Endodermal cell (in vitro differentiated cells): Measurements from ENCODE around the gene ROR2. TPM values are rescaled to one million over a fixed set of nuclear protein-coding genes. Genes with fewer than 3 reads are reported as not detected.
A peak's percentile ranks its signal among the peaks of the same experiment; 100 is the strongest.

Experiments used
- DNase-seq: peaks from one replicate; pipeline ENCODE4 v3.0.0-alpha.2; 2017
- H3K27ac ChIP-seq: 2 replicates; pipeline ENCODE4 v1.5.1; 2013; ENCODE audit warnings: mild to moderate bottlenecking, low read depth, low read length, moderate library complexity
- H3K27me3 ChIP-seq: 2 replicates; pipeline ENCODE4 v1.6.1; 2013; ENCODE audit warnings: mild to moderate bottlenecking, low read length, moderate library complexity; ENCODE audit not compliant: insufficient read depth, control insufficient read depth, poor library complexity, severe bottlenecking
- H3K36me3 ChIP-seq: 2 replicates; pipeline ENCODE4 v1.7.0; 2013; ENCODE audit warnings: mild to moderate bottlenecking, low read length, moderate library complexity; ENCODE audit not compliant: control insufficient read depth, insufficient read depth
- H3K4me1 ChIP-seq: one replicate; pipeline ENCODE4 v1.7.0; 2013; ENCODE audit warnings: low read length; ENCODE audit not compliant: control insufficient read depth, insufficient read depth
- H3K4me3 ChIP-seq: 2 replicates; pipeline ENCODE4 v1.5.1; 2013; ENCODE audit warnings: mild to moderate bottlenecking, low read length, moderate library complexity
- H3K9ac ChIP-seq: 2 replicates; pipeline ENCODE4 v1.6.1; 2013; ENCODE audit warnings: mild to moderate bottlenecking, low read length, moderate library complexity; ENCODE audit not compliant: poor library complexity, severe bottlenecking; ENCODE audit errors: extremely low read depth
- H3K9me3 ChIP-seq: 2 replicates; pipeline ENCODE4 v1.6.1; 2013; ENCODE audit warnings: mild to moderate bottlenecking, low read length, moderate library complexity; ENCODE audit not compliant: control insufficient read depth
- H3K27ac Mint-ChIP-seq: 2 replicates; pipeline ENCODE4 v1.8.0; 2020; ENCODE audit warnings: mixed read lengths
- H3K27me3 Mint-ChIP-seq: 2 replicates; pipeline ENCODE4 v1.8.0; 2021; ENCODE audit warnings: mild to moderate bottlenecking, mixed read lengths; ENCODE audit not compliant: insufficient read depth
- H3K36me3 Mint-ChIP-seq: 2 replicates; pipeline ENCODE4 v1.8.0; 2020; ENCODE audit warnings: low read depth, mixed read lengths
- H3K4me1 Mint-ChIP-seq: 2 replicates; pipeline ENCODE4 v1.8.0; 2020; ENCODE audit warnings: mixed read lengths
- H3K4me3 Mint-ChIP-seq: 2 replicates; pipeline ENCODE4 v1.8.0; 2020; ENCODE audit warnings: mild to moderate bottlenecking, moderate library complexity, mixed read lengths
- H3K9me3 Mint-ChIP-seq: 2 replicates; pipeline ENCODE4 v1.8.0; 2020; ENCODE audit warnings: mild to moderate bottlenecking, mixed read lengths
- WGBS, 2 experiments: methylation state at CpG; one replicate each; pipeline versions ENCODE4 v1.1.5 to v1.1.7; 2013; ENCODE audit warnings: missing lambda C conversion rate in 2 of 2, mixed read lengths in 1 of 2; ENCODE audit not compliant: insufficient coverage in 1 of 2, insufficient read length in 1 of 2; 5-methylcytosine and 5-hydroxymethylcytosine counted together
- total RNA-seq, 2 donors: library from RNA; stranded (reverse); fragmentation: NEBNext Ultra II Directional in 1 of 2; extraction: Animal tissue kit (Norgen Biotek cat#: 25700) in 1 of 2; gene quantifications; 2 replicates in 1 of 2; 3 replicates in 1 of 2; pipeline ENCODE4 v1.2.1, GENCODE V29; 2021
- TF ChIP-seq, protein P1 (sequence below): fragments of 200-600 bp; sonication (generic); conservative IDR thresholded peaks from 2 replicates; pipeline ENCODE4 v1.5.0; 2021; ENCODE audit warnings: antibody characterized with exemption, mild to moderate bottlenecking

ROR2 gene
- total RNA-seq, 2 donors from 2014 or later: 104 to 160 TPM

DNA sequence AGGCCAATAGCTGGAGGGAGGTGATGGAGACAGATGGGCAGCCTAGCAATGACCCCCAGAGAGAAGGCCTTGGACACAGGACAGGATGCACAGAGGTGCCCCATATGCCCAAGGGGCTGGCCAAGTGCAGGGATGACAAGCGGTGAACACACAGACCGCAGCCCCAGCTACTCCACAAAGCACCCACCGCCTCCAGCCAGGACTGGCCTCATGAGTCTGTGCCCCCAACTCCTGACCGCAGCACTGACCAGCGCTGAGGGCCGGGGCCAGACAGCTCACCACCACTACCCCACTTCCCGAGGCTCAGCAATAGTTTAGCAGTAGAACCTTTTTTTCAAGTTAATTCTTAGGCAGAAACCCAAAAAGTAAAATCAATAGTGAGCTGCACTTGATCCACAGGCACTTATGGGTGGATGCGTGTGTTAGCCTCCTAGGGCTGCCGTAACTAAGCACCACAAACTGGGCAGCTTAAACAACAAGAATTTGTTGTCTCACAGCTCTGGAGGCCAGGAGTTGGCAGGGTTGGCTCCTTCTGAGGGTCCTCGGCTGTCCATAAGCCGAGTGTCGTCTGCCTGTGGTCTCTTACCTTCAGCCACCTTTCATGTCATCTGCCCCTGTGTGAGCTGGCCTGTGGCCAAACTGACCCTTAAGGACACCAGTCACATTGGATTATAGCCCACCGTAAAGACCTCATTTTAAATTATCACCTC is 14.1 kb downstream of the ROR2 start:
- H3K4me3 Mint-ChIP-seq: peak overlapping the region; percentile 12
- peaks cover 28% of the 10 kb centered on the region for H3K9me3 Mint-ChIP-seq
- Histone ChIP-seq H3K27ac (peak overlapping the region; percentile 77), H3K27me3 (no peaks in the 10 kb centered on the region), H3K9ac (no peak overlapping the region), H3K9me3 (peaks cover 31% of the 10 kb centered on the region), H3K36me3 (peaks cover 73% of the 10 kb centered on the region), H3K4me3 (peak overlapping the region; percentile 1), H3K4me1 (peaks cover 29% of the 10 kb centered on the region)
- TF ChIP-seq, protein P1, sequence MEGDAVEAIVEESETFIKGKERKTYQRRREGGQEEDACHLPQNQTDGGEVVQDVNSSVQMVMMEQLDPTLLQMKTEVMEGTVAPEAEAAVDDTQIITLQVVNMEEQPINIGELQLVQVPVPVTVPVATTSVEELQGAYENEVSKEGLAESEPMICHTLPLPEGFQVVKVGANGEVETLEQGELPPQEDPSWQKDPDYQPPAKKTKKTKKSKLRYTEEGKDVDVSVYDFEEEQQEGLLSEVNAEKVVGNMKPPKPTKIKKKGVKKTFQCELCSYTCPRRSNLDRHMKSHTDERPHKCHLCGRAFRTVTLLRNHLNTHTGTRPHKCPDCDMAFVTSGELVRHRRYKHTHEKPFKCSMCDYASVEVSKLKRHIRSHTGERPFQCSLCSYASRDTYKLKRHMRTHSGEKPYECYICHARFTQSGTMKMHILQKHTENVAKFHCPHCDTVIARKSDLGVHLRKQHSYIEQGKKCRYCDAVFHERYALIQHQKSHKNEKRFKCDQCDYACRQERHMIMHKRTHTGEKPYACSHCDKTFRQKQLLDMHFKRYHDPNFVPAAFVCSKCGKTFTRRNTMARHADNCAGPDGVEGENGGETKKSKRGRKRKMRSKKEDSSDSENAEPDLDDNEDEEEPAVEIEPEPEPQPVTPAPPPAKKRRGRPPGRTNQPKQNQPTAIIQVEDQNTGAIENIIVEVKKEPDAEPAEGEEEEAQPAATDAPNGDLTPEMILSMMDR: no peak
- H3K4me1 Mint-ChIP-seq: peaks cover 48% of the 10 kb centered on the region
- peak; percentile 56 for DNase-seq
- peak overlapping the region; percentile 82 for H3K27ac Mint-ChIP-seq
- WGBS, 2 experiments: 93 to 95% methylated on average over 12 to 13 of the region's 13 CpGs
- H3K36me3 Mint-ChIP-seq: peaks cover 69% of the 10 kb centered on the region
- H3K27me3 Mint-ChIP-seq: no peaks in the 10 kb centered on the region

DNA sequence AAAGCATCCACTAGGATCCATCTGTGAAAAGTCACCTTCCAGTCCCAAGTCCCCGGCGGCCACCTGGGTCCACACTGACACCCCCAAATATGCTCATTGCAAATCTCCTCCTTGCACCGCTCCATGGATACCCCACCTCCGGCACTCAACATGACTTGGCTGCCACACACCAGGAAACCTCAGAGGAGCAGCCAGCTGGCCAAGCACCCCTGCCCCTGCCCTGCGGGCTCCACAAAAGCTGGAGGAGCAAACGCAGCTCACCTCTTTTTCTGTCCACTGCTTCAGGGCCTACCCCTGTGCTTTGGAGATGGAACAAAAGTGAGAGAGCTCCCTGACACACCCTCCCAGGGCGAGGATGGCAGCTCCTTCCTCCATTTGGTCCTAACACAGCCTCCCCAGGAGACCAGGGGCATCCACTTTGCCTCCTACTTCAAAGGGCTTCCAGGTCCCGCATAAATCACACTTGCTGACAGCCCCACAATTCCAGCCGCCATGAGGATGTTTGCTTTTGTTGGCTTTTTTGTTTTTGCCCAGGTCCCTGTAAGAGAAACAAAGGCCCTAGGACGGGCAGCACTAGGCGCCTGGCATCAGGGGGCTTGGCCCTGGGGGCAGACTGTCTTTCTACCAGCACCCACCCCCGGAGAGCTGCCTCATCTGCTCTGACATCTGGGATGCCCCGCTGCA is 14.8 kb downstream of the ROR2 start:
- DNase-seq: peak; percentile 67
- Histone ChIP-seq H3K9ac (no peak overlapping the region), H3K27ac (peak overlapping the region; percentile 77), H3K27me3 (no peaks in the 10 kb centered on the region), H3K4me1 (peaks cover 29% of the 10 kb centered on the region), H3K9me3 (peaks cover 38% of the 10 kb centered on the region), H3K36me3 (peaks cover 81% of the 10 kb centered on the region), H3K4me3 (no peak overlapping the region)
- Mint-ChIP-seq H3K4me1 (peaks cover 46% of the 10 kb centered on the region), H3K27me3 (no peaks in the 10 kb centered on the region), H3K9me3 (peaks cover 36% of the 10 kb centered on the region), H3K27ac (peak overlapping the region; percentile 82), H3K36me3 (peaks cover 76% of the 10 kb centered on the region), H3K4me3 (peak overlapping the region; percentile 20)
- WGBS, 2 experiments: 75 to 80% methylated on average over 3 to 13 of the region's 13 CpGs
- TF ChIP-seq, protein P1: no peak

DNA sequence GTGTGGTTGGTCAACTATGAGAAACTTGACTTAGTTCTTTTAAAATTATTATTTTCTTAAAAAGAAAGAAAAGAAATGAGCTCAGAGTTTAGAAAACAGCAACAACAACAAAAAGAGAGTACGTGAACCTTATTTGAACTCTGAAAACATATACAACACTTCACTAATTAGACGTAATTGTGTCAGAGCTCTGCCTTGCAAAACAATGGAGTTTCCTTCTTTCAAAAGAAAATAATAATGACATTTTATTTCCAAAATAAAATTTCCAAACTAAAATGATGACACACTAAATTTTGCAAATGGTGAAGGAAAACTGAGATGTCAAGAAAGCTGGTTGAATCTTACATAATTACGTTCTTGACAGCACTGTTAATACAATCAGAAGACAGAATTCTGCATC is 15.4 kb downstream of the ROR2 start:
- H3K27ac Mint-ChIP-seq: no peak overlapping the region

More for the DNA sequence above, 15.4 kb downstream of the ROR2 start:
- Mint-ChIP-seq H3K27me3 (no peaks in the 10 kb centered on the region), H3K4me1 (peaks cover 40% of the 10 kb centered on the region), H3K4me3 (peak overlapping the region; percentile 20), H3K9me3 (peaks cover 41% of the 10 kb centered on the region), H3K36me3 (peaks cover 82% of the 10 kb centered on the region)
- no peak for DNase-seq
- H3K27me3 ChIP-seq: no peaks in the 10 kb centered on the region
- H3K9ac ChIP-seq: no peak overlapping the region
- H3K9me3 ChIP-seq: peaks cover 44% of the 10 kb centered on the region
- peaks cover 26% of the 10 kb centered on the region for H3K4me1 ChIP-seq
- 67 to 85% methylated on average over 2 to 3 of the region's 3 CpGs for WGBS, 2 experiments
- H3K27ac ChIP-seq: peak overlapping the region; percentile 77
- TF ChIP-seq, protein P1: no peak
- peaks cover 84% of the 10 kb centered on the region for H3K36me3 ChIP-seq
- H3K4me3 ChIP-seq: no peak overlapping the region
